Thoracic aorta (tissue), 2 donors: ENCODE data around the gene ANKFY1. TPM values are rescaled to one million over a fixed set of nuclear protein-coding genes. Genes with fewer than 3 reads are reported as not detected.

Source experiments
- ATAC-seq: fragments of 150-250 bp; one replicate; pipeline ENCODE4 v1.8.0; 2017; ENCODE audit warnings: low read depth; ENCODE audit not compliant: insufficient number of reproducible peaks, low FRiP score
- DNase-seq: peaks from one replicate; pipeline ENCODE4 v3.0.0-alpha.2; 2020; ENCODE audit warnings: low spot score
- H3K27ac ChIP-seq, 2 donors: fragments of 200-600 bp; sonication (generic); 1 replicate in 1 of 2; 2 replicates in 1 of 2; pipeline ENCODE4 v1.5.1; 2016; ENCODE audit warnings: mild to moderate bottlenecking in 2 of 2, moderate library complexity in 2 of 2
- H3K27me3 ChIP-seq: fragments of 200-600 bp; sonication (generic); replicated peaks from 2 replicates; pipeline ENCODE4 v1.6.0; 2016; ENCODE audit warnings: mild to moderate bottlenecking; ENCODE audit not compliant: insufficient read depth
- H3K36me3 ChIP-seq: fragments of 200-600 bp; sonication (generic); one replicate; pipeline ENCODE4 v1.5.1; 2016
- H3K4me1 ChIP-seq, 2 donors: fragments of 200-600 bp; sonication (generic); 1 replicate in 1 of 2; 2 replicates in 1 of 2; pipeline versions ENCODE4 v1.5.1 to v1.6.0; 2016; ENCODE audit warnings: low read depth in 2 of 2, mild to moderate bottlenecking in 1 of 2; ENCODE audit not compliant: control insufficient read depth in 1 of 2
- H3K4me3 ChIP-seq: fragments of 200-600 bp; sonication (generic); 2 replicates; pipeline ENCODE4 v1.5.1; 2016; ENCODE audit warnings: mild to moderate bottlenecking
- H3K9me3 ChIP-seq: fragments of 200-600 bp; sonication (generic); 2 replicates; pipeline ENCODE4 v1.5.1; 2016
- total RNA-seq, 2 donors: library from RNA; depleted of rRNA; stranded (reverse); fragments of >200 nt; gene quantifications; one replicate each; pipeline versions ENCODE4 v1.1.0 to v1.2.3, GENCODE V29; 2016
- TF ChIP-seq, protein P1 (sequence below): fragments of 200-600 bp; sonication (generic); IDR thresholded peaks from one replicate; pipeline ENCODE4 v1.5.1; 2019; ENCODE audit warnings: antibody characterized with exemption

ANKFY1 gene
- total RNA-seq, 2 donors from 2014 or later: 36.8 to 40.4 TPM

DNA sequence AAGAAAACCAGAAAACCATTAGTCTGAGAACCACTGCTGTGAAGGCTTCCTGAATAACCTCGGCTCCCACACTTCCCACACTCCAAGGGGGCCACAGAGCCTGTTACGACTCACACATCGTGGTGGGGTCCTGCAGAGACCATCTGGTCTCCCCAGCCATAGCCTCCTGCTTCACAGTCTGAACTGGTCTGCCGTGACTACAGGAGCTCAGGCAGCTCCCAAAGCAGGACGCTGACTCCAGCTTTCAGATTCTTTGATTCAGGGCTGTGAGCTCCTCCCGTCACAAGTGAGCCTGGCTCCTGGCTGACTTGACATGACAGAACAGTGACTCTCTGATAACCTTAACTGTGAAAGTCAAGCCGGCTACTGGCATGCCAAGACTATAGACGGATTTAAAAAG is 83.0 kb downstream of the ANKFY1 start:
- TF ChIP-seq, protein P1, sequence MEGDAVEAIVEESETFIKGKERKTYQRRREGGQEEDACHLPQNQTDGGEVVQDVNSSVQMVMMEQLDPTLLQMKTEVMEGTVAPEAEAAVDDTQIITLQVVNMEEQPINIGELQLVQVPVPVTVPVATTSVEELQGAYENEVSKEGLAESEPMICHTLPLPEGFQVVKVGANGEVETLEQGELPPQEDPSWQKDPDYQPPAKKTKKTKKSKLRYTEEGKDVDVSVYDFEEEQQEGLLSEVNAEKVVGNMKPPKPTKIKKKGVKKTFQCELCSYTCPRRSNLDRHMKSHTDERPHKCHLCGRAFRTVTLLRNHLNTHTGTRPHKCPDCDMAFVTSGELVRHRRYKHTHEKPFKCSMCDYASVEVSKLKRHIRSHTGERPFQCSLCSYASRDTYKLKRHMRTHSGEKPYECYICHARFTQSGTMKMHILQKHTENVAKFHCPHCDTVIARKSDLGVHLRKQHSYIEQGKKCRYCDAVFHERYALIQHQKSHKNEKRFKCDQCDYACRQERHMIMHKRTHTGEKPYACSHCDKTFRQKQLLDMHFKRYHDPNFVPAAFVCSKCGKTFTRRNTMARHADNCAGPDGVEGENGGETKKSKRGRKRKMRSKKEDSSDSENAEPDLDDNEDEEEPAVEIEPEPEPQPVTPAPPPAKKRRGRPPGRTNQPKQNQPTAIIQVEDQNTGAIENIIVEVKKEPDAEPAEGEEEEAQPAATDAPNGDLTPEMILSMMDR: no peak
- Histone ChIP-seq H3K36me3 (peaks cover 75% of the 10 kb centered on the region), H3K4me3 (no peak overlapping the region), H3K9me3 (no peaks in the 10 kb centered on the region), H3K4me1 (no peaks in the 10 kb centered on the region), H3K27ac (no peak overlapping the region), H3K27me3 (no peaks in the 10 kb centered on the region)
- ATAC-seq: no peak
- no peak for DNase-seq

DNA sequence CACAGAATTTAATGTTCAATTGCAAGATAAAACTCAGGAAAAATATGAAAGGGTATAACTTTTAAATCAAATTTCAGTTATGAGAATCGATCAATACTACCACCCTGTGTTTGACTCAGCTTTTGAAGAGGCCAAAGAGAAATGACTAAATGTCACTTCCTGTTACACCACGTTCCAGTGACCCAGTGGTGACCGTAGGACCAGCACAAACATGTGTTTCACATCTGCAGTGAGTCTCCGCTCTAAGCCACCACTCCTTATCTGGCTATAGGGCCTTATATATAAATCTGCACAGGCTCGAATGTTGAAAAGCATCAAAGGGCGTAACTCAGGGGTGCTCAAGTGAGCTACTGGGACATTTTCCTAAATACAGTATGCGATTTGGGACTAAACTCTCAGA is 84.7 kb downstream of the ANKFY1 start:
- no peak overlapping the region for H3K27ac ChIP-seq
- H3K9me3 ChIP-seq: no peaks in the 10 kb centered on the region
- H3K36me3 ChIP-seq: peaks cover 76% of the 10 kb centered on the region
- DNase-seq: no peak
- no peak for ATAC-seq
- TF ChIP-seq, protein P1: no peak
- no peak overlapping the region for H3K4me3 ChIP-seq
- H3K27me3 ChIP-seq: no peaks in the 10 kb centered on the region
- H3K4me1 ChIP-seq: no peaks in the 10 kb centered on the region

DNA sequence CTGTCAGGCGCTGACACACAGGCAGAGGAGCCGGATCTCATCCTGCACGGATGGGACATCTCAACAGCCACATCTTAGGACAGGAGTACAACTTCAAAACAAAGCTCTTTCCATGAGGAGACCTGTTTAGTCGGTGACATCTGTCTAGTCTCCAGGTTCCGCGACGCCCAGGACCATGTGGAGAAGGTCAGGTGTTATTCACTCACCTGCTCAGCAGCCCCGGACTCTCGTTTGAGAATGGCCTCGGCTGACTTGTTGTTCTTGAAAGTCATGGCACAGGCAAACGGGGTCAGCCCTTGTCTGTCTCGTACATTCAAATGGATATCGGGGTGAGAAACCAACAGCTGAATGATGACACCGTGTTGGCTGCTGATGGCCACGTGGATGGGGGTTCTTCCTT is 85.1 kb downstream of the ANKFY1 start:
- no peaks in the 10 kb centered on the region for H3K4me1 ChIP-seq
- no peaks in the 10 kb centered on the region for H3K9me3 ChIP-seq
- DNase-seq: no peak
- H3K4me3 ChIP-seq: no peak overlapping the region
- peaks cover 76% of the 10 kb centered on the region for H3K36me3 ChIP-seq
- TF ChIP-seq, protein P1: no peak
- no peak overlapping the region for H3K27ac ChIP-seq
- no peaks in the 10 kb centered on the region for H3K27me3 ChIP-seq
- ATAC-seq: no peak

DNA sequence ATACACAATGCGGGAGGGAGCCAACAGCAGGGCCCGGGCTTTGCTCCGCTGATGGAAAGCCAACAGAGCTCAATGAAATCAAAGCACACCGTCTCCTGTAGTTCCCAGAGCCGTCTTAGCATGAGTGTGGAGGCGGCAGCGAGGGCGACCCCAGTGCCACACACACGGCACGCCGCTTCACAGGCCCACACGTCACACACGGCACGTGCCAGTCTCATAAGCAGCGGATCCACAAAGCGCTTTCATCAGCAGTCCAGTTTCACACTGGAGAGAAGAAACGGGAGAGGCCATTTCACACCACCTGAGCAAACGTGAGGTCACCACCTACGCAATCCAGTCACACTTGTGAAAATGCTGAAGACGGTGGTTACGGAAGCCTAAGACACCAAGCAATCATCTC is 86.0 kb downstream of the ANKFY1 start:
- Histone ChIP-seq H3K9me3 (no peaks in the 10 kb centered on the region), H3K4me1 (no peaks in the 10 kb centered on the region), H3K27me3 (no peaks in the 10 kb centered on the region), H3K36me3 (peaks cover 76% of the 10 kb centered on the region), H3K27ac (no peak overlapping the region), H3K4me3 (no peak overlapping the region)
- no peak for DNase-seq
- TF ChIP-seq, protein P1: no peak
- ATAC-seq: no peak

DNA sequence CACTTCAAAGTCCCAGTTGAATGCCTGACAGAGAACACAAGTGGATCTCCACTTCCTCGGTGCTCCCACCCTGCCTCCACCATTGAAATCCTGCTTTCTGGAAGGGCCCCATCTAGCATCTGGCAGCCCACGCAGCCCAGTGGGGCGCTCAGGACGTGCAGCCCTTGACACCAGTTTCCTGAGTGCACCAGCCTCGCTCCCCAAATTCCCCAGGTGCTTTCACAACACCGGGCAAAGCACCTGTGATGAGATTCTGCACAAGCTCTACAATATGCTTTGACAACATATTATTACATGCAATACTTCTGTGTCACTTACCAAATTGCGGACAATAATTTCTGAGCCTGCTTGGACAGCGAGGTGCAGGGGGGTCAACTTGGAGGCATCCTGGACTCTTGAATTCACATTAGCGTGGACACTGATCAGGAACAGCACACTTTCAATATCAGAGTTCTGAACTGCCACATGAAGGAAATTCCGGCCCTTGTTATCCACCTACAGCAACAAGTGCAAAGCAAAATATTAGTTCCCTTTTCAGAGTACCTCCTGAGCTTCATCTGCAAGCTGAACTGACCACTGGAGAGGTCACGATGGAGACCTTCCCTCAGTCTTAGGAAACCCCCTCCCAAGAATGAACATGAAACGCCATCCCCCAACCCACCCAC is 86.8 kb downstream of the ANKFY1 start:
- Histone ChIP-seq H3K27me3 (no peaks in the 10 kb centered on the region), H3K4me3 (no peak overlapping the region), H3K36me3 (peaks cover 83% of the 10 kb centered on the region), H3K4me1 (no peaks in the 10 kb centered on the region), H3K27ac (no peak overlapping the region), H3K9me3 (no peaks in the 10 kb centered on the region)
- TF ChIP-seq, protein P1: no peak
- no peak for DNase-seq
- no peak for ATAC-seq
